Muscle of arm (tissue), 12 donors: ENCODE data around the gene MMP19. TPM values are rescaled to one million over a fixed set of nuclear protein-coding genes. Genes with fewer than 3 reads are reported as not detected.
A peak's percentile ranks its signal among the peaks of the same experiment; 100 is the strongest.

Experiments used
- DNase-seq: peaks from one replicate; pipeline ENCODE4 v3.0.0-alpha.2; 2013
- polyA plus RNA-seq, 12 donors: library from polyadenylated mRNA; unstranded; fragments of 120-200 nt; gene quantifications; one replicate each; pipeline ENCODE4 v1.2.1, GENCODE V29; 2013; ENCODE audit not compliant: insufficient read length in 12 of 12

The MMP19 gene
- polyA plus RNA-seq, 12 donors: 1.5 to 11.2 (median 2.3) TPM; not detected in 2

DNA sequence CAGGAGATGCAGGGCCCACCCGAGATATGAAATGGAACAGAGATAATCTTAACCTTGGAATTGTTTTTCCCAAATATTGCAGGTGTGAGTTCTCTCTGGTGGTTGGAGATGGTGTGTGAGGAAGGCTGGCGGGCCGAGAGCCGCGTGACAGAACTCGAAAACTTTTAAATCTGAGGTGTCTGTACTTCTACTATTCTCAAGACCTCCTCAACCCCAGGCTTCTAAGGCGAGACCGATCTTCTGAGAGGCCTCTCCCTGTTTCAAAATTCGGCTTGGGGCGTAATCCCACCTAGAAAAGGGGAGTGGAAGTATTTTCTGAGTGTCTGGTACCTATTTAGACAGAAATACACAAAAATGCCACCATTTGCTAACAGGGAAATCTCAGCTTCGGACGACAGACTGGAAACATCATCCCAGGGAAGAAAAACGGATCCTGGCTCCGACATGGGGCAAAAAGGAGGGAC lies 25.8 kb downstream of the MMP19 start:
- DNase-seq: no peak

DNA sequence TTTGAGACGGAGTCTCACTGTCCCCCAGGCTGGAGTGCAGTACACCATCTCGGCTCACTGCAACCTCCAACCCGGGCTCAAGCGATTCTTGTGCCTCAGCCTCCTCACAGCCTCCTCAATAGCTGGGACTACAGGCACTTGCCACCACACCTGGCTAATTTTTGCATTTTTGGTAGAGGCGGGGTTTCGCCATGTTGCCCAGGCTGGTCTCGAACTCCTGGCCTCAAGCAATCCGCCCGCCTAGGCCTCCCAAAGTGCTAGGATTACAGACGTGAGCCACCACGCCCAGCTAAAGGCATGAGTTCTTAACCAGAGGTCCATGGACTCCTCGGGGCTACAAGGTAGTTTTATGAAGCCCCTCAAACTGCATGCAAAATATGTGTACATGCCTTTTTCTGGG lies 27.3 kb downstream of the MMP19 start:
- DNase-seq: no peak

DNA sequence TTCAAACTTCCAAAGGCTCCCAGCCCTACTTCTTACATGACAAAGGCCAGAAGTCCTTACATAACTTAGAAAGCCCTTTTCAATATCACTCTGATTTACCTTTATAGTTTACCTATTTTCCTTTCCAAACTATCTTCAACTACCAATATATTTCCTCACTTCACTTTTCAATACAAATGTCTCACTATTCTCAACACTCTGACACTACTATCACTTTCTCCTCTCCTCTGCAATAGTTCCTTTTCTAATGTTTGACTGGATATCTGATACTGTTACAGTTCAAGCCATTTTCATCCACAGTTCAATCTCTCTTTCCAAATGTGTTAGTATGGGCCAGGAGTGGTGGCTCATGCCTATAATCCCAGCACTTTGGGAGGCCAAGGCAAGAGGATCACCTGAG lies 28.5 kb downstream of the MMP19 start:
- DNase-seq: no peak

DNA sequence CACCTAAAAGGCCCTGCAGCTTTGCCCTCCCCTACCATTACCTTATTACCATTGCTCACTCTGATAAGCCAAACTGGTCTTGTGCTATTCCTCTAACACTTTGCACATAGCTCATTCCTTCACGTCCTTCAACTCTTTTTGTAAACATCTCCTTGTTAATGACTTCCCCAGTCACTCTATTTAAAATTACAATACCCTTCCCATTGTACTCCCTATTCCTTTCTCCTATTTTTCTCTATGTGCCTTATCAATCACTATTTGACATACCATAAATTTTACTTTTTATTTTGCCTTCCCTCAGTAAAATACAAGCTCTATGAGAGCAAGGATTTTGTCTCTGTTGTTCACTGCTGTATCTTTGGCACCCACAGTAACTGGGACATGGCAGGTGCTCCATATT lies 30.6 kb downstream of the MMP19 start:
- no peak for DNase-seq

DNA sequence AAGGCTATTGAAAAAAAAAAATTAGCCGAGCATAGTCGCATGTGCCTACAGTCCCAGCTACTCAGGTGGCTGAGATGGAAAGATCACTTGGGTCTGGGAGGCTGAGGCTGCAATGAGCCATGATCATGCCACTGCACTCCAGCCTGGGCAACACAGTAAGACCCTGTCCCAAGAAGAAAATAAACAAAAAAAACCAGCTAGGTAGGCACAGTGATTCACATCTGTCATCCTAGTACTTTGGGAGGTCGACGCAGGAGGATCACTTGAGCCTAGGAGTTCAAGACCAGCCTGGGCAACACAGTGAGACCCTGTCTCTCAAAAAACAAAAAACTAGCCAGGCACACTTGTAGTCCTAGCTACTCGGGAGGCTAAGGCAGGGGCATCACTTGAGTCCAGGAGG lies 33.5 kb downstream of the MMP19 start:
- no peak for DNase-seq

DNA sequence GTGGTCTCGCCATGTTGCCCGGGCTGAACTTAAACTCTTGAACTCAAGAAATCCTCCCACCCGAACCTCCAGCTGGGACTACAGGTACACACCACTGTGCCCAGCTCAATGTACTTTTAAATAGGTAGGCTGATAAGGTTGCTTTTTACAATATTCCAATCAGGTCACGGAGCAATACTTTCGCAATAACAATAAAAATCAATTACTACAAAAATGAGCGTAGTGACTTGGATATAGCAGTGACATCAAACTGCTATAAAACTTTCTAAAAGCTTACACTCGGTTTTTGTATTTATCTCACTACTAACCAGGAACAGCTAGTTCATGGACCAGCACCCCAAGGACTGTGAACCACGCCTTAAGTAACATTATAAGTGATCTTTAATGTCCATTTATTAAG lies 35.8 kb downstream of the MMP19 start:
- DNase-seq: no peak

DNA sequence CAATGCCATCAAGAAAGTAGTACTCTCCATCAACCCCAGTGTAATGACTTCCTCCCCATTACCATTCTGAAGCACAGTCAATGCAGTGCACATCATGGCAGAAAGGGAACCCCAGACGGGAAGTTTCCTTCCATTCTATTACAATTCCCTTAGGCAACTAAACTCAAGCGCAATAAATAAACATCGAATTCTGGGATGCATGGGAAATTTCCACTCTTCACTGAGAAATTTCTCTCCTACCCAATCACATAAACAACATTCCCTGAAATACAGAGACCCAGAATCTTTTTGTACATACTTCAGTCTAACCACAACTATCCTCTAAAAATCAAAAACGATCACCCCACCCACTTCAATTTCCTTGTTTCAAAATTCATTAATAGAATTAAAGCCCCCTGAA lies 45.2 kb downstream of the MMP19 start:
- DNase-seq: no peak

DNA sequence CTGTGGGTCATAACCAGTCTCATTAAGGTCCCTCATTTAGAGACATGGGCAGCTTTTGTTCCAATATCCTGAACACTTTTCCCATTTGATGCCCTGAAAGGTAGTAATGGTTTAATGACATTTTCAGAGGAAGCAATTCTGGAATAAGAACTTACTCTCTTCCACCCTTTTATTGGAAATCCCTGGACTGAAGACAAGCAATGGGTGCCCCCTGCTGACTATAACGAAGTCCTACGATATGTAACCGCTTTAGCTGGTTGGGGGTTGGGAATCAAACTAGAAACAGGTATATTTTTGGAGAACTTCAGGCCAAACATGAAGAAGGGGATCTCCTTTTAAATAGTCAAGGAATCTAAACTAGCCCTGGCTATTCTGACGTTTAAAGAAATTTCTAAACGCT lies 45.7 kb downstream of the MMP19 start:
- peak; percentile 25 for DNase-seq

DNA sequence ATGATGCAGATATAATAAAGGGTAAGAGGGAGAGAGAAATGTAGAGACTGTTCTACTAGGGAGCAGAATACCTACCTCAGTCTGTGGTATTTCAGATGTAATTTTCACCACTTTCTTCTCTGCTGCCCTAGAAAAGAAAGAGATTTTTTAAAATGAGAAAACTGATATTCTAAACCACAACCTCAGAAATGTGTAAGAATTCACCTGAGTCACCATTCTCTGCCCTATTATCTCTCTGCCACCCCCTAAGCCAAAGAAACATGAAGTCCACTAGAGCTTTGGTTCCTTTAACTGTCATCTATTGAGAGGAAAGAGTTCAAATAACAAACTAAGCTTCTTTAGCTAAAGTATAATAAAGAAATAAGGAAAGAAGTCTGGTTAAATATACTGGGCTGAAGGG lies 46.8 kb downstream of the MMP19 start:
- no peak for DNase-seq

DNA sequence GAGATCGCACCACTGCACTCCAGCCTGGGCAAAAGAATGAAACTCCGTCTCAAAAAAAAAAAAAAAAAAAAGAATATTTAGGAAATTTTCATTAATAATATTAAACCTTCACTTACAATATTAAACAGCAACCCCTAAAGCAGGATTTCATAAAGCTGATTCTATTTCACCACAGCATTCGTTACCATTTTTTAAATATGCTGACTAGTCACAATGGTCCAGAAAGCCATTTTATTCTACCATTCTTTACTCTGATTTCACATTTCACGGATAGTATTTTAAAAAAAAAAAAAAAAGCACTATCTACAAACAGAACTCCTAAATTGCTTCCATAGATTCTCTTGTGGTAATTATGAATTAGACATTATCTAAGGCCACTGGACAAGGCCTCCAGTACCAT lies 52.8 kb downstream of the MMP19 start:
- DNase-seq: no peak

DNA sequence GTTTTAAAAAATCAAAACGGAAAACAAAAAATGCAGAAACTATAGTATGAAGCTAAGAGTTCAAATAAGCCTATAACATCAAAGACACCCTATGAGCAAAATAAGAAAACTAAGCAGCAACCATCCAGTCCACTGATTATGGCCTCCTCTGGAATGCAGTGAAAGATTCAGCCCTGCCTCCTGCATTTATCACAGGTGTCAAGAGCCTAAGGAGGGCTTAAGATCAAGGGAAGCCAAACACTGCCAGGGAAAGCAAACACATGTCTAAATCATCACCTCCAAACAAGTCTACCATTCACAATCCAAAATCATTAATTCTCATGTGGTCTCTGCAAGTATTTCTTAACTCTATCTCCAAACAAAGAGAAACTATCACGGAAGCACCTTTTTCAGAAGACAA lies 53.6 kb downstream of the MMP19 start:
- DNase-seq: no peak

DNA sequence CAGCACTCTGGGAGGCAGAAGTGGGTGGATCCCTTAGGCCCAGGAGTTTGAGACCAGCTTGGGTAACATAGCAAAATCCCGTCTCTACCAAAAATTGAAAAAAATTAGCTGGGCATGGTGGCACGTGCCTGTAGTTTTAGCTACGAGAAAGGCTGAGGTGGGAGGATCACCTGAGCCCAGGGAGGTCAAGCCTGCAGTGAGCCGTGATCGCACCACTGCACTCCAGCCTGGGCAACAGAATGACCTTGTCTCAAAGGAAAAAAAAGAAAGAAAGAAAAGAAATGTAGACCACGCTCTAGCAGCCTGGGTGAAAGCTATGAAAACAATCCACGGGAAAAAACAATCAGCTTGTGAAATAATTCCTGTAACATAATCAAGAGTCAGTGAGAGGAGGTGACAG lies 54.2 kb downstream of the MMP19 start:
- no peak for DNase-seq

Other genes starting within 250 kb of the MMP19 start
- not detected for gene OR10P1, start 206.0 kb downstream of the MMP19 start, polyA plus RNA-seq
- 100 to 1,000 TPM; 185 to 513 (median 349) TPM for gene ITGA7, start 135.0 kb downstream of the MMP19 start, polyA plus RNA-seq
- 100 to 1,000 TPM in 1 of 12 donors, 10 to 100 TPM in 10, not detected in 1; 74.6 to 114 (median 91.6) TPM for gene BLOC1S1, start 126.9 kb downstream of the MMP19 start, polyA plus RNA-seq
- gene RDH5, start 122.5 kb downstream of the MMP19 start, polyA plus RNA-seq: 10 to 100 TPM in 11 of 12 donors, not detected in 1; 10.4 to 50.8 (median 38.0) TPM
- 100 to 1,000 TPM; 417 to 887 (median 763) TPM for gene CD63, start 113.9 kb downstream of the MMP19 start, polyA plus RNA-seq
- gene GDF11, start 99.8 kb downstream of the MMP19 start, polyA plus RNA-seq: 10 to 100 TPM in 10 of 12 donors, 1 to 10 TPM in 2; 8.4 to 47.6 (median 13.4) TPM
- gene SARNP, start 25.2 kb downstream of the MMP19 start, polyA plus RNA-seq: 10 to 100 TPM in 11 of 12 donors, not detected in 1; 60.8 to 94.0 (median 83.5) TPM
- 10 to 100 TPM in 11 of 12 donors, not detected in 1; 13.1 to 20.8 (median 17.6) TPM for gene ORMDL2, start 24.9 kb downstream of the MMP19 start, polyA plus RNA-seq
- gene DNAJC14, start 13.3 kb downstream of the MMP19 start, polyA plus RNA-seq: 10 to 100 TPM in 11 of 12 donors, not detected in 1; 18.6 to 27.5 (median 24.4) TPM
- 10 to 100 TPM in 11 of 12 donors, not detected in 1; 18.2 to 35.9 (median 21.8) TPM for gene PYM1, start 85.0 kb upstream of the MMP19 start, polyA plus RNA-seq
- gene DGKA, start 88.2 kb upstream of the MMP19 start, polyA plus RNA-seq: 100 to 1,000 TPM in 1 of 12 donors, 10 to 100 TPM in 9, not detected in 2; 10.1 to 108 (median 15.3) TPM
- gene PMEL, start 123.1 kb upstream of the MMP19 start, polyA plus RNA-seq: 10 to 100 TPM in 3 of 12 donors, 1 to 10 TPM in 4, under 1 TPM in 3, not detected in 2; 0.58 to 51.6 (median 1.9) TPM
- 10 to 100 TPM in 11 of 12 donors, not detected in 1; 20.1 to 59.4 (median 30.2) TPM for gene CDK2, start 123.9 kb upstream of the MMP19 start, polyA plus RNA-seq
- gene RAB5B, start 131.1 kb upstream of the MMP19 start, polyA plus RNA-seq: 100 to 1,000 TPM in 11 of 12 donors, not detected in 1; 115 to 151 (median 130) TPM
- gene SUOX, start 154.3 kb upstream of the MMP19 start, polyA plus RNA-seq: 10 to 100 TPM in 11 of 12 donors, not detected in 1; 12.0 to 30.1 (median 14.7) TPM
- gene IKZF4, start 178.1 kb upstream of the MMP19 start, polyA plus RNA-seq: 10 to 100 TPM in 2 of 12 donors, 1 to 10 TPM in 9, not detected in 1; 6.4 to 18.9 (median 8.8) TPM
- gene RPS26, start 199.0 kb upstream of the MMP19 start, polyA plus RNA-seq: 100 to 1,000 TPM in 11 of 12 donors, not detected in 1; 101 to 603 (median 433) TPM
- gene ERBB3, start 237.2 kb upstream of the MMP19 start, polyA plus RNA-seq: 1,000 to 10,000 TPM in 1 of 12 donors, 100 to 1,000 TPM in 11; 119 to 2,162 (median 195) TPM